T-cell (primary cell): ENCODE data around the gene SPRED2. TPM values are rescaled to one million over a fixed set of nuclear protein-coding genes. Genes with fewer than 3 reads are reported as not detected.
A peak's percentile ranks its signal among the peaks of the same experiment; 100 is the strongest.

Source experiments
- ATAC-seq, 4 experiments: fragments of 200-7000 bp in 3 of 4; fragments of 150-1000 bp in 1 of 4; cut with Tn5 transposase; replicated peaks in 1 of 4; 1 replicate in 3 of 4; 2 replicates in 1 of 4; pipeline ENCODE4 v1.10.0; 2021; ENCODE audit warnings: moderate library complexity in 3 of 4, mild to moderate bottlenecking in 2 of 4, moderate number of reproducible peaks in 1 of 4
- CTCF ChIA-PET, 2 donors: fragments of 300-600 bp; sonication (Branson Sonifier 250); formaldehyde crosslinking; loops; one replicate each; lab custom pipeline; 2022; ENCODE audit warnings: antibody characterized with exemption in 2 of 2; lab: Charles Lee
- POLR2A ChIA-PET, 2 donors: fragments of 300-600 bp; sonication (Branson Sonifier 250); formaldehyde crosslinking; loops; one replicate each; lab custom pipeline; 2022; ENCODE audit warnings: antibody characterized with exemption in 2 of 2; lab: Charles Lee
- DNase-seq, 35 experiments: peaks; one replicate each; pipeline versions ENCODE4 v3.0.0 to v3.0.0-alpha.2; 2013 to 2023
- H3K27ac ChIP-seq: one replicate; pipeline ENCODE4 v1.5.1; 2013; ENCODE audit warnings: low read length
- H3K27me3 ChIP-seq, 2 experiments: replicated peaks in 1 of 2; 1 replicate in 1 of 2; 2 replicates in 1 of 2; pipeline versions ENCODE4 v1.6.1 to v1.7.0; 2013; ENCODE audit warnings: low read length in 1 of 2, mixed read lengths in 1 of 2; ENCODE audit not compliant: control insufficient read depth in 2 of 2, insufficient read depth in 2 of 2; ENCODE audit errors: extremely low read depth in 1 of 2
- H3K36me3 ChIP-seq, 2 donors: 1 replicate in 1 of 2; 2 replicates in 1 of 2; pipeline versions ENCODE4 v1.6.1 to v1.7.0; 2013; ENCODE audit warnings: low read length in 1 of 2; ENCODE audit not compliant: control insufficient read depth in 2 of 2, insufficient read depth in 1 of 2; ENCODE audit errors: extremely low read depth in 1 of 2
- H3K4me1 ChIP-seq, 2 experiments: 1 replicate in 1 of 2; 2 replicates in 1 of 2; pipeline versions ENCODE4 v1.6.1 to v1.7.0; 2013; ENCODE audit warnings: low read length in 2 of 2, mixed read lengths in 1 of 2; ENCODE audit not compliant: insufficient read depth in 2 of 2, control insufficient read depth in 1 of 2; ENCODE audit errors: extremely low read depth in 1 of 2
- H3K4me3 ChIP-seq, 2 donors: 1 replicate in 1 of 2; 2 replicates in 1 of 2; pipeline versions ENCODE4 v1.5.1 to v1.7.0; 2013; ENCODE audit warnings: mild to moderate bottlenecking in 2 of 2, low read length in 1 of 2, moderate library complexity in 1 of 2; ENCODE audit not compliant: control insufficient read depth in 1 of 2; ENCODE audit errors: extremely low read depth in 1 of 2
- H3K9me3 ChIP-seq: 2 replicates; pipeline ENCODE4 v1.7.0; 2013
- H3K27ac Mint-ChIP-seq, 2 donors: one replicate each; pipeline ENCODE4 v1.8.0; 2020 to 2021; ENCODE audit warnings: mild to moderate bottlenecking in 2 of 2, mixed read lengths in 2 of 2
- H3K27me3 Mint-ChIP-seq, 2 donors: one replicate each; pipeline ENCODE4 v1.8.0; 2021 to 2022; ENCODE audit warnings: mixed read lengths in 2 of 2
- H3K36me3 Mint-ChIP-seq: one replicate; pipeline ENCODE4 v1.8.0; 2021; ENCODE audit warnings: mixed read lengths
- H3K4me1 Mint-ChIP-seq, 3 donors: one replicate each; pipeline ENCODE4 v1.8.0; 2020 to 2022; ENCODE audit warnings: mixed read lengths in 3 of 3, mild to moderate bottlenecking in 1 of 3
- H3K4me3 Mint-ChIP-seq, 3 donors: one replicate each; pipeline ENCODE4 v1.8.0; 2020 to 2022; ENCODE audit warnings: mild to moderate bottlenecking in 3 of 3, mixed read lengths in 3 of 3, moderate library complexity in 3 of 3
- H3K9me3 Mint-ChIP-seq, 3 donors: one replicate each; pipeline ENCODE4 v1.8.0; 2020 to 2022; ENCODE audit warnings: mixed read lengths in 3 of 3
- WGBS: methylation state at CpG from one replicate; pipeline ENCODE4 v1.1.5; 2013; ENCODE audit warnings: missing lambda C conversion rate; ENCODE audit not compliant: insufficient coverage; 5-methylcytosine and 5-hydroxymethylcytosine counted together
- total RNA-seq, 35 experiments: library from RNA in 6 of 35; stranded (reverse) in 6 of 35; fragments of 120-200 nt in 1 of 35; gene quantifications; one replicate each; pipeline versions ENCODE4 v1.2.1 to v1.2.4 and lab custom pipeline; 2013 to 2026

Gene SPRED2
- total RNA-seq, 5 donors from 2014 or later (not counting 1 experiment from before 2014, with no cell fraction given), result 0.73 to 3.2 (median 1.2) TPM

GRCh38 chr2:65367524-65367923 is 64.9 kb downstream of the SPRED2 start:
- peaks cover 0 to 2% of the 10 kb centered on the region in 2 experiments for H3K4me1 ChIP-seq
- H3K9me3 Mint-ChIP-seq, result no peaks in the 10 kb centered on the region
- no peaks in the 10 kb centered on the region for H3K36me3 ChIP-seq
- no peaks in the 10 kb centered on the region for H3K27me3 Mint-ChIP-seq
- no peak for ATAC-seq
- DNase-seq, result no peak
- no peaks in the 10 kb centered on the region for H3K36me3 Mint-ChIP-seq
- H3K4me3 ChIP-seq, result no peak overlapping the region
- 100% methylated on average over 2 of the region's 4 CpGs for WGBS
- CTCF ChIA-PET, result interaction anchor here in 1 of 2 donors (1.1 kb wide), 1 partner anchor 44 kb away, joined by 3 read pairs; no protein-coding TSS in a partner anchor
- no peak overlapping the region for H3K4me3 Mint-ChIP-seq
- POLR2A ChIA-PET, result no interaction called here
- H3K27me3 ChIP-seq, result no peaks in the 10 kb centered on the region
- H3K9me3 ChIP-seq, result no peaks in the 10 kb centered on the region
- no peak overlapping the region for H3K27ac Mint-ChIP-seq
- H3K4me1 Mint-ChIP-seq, result peaks cover 0 to 11% (median 4%) of the 10 kb centered on the region in 3 donors
- no peak overlapping the region for H3K27ac ChIP-seq

GRCh38 chr2:65366595-65367125 is 65.7 kb downstream of the SPRED2 start:
- H3K36me3 ChIP-seq, result no peaks in the 10 kb centered on the region
- no peaks in the 10 kb centered on the region for H3K27me3 ChIP-seq
- ChIA-PET CTCF (no interaction called here), POLR2A (interaction anchor here (0.6 kb wide), 2 partner anchors 49 to 882 kb away, joined by 4 to 5 read pairs; no protein-coding TSS in a partner anchor)
- WGBS, result 38% methylated on average over 2 of the region's 10 CpGs
- Mint-ChIP-seq H3K4me1 (peaks cover 0 to 13% (median 4%) of the 10 kb centered on the region in 3 donors), H3K27ac (peak overlapping the region in 1 of 2 donors; percentile 16), H3K9me3 (no peaks in the 10 kb centered on the region), H3K4me3 (no peak overlapping the region), H3K27me3 (no peaks in the 10 kb centered on the region), H3K36me3 (no peaks in the 10 kb centered on the region)
- no peak overlapping the region for H3K27ac ChIP-seq
- H3K4me3 ChIP-seq, result no peak overlapping the region
- ATAC-seq, result peak in 2 of 4 experiments; percentile 61 to 78
- peaks cover 0 to 2% of the 10 kb centered on the region in 2 experiments for H3K4me1 ChIP-seq
- H3K9me3 ChIP-seq, result no peaks in the 10 kb centered on the region
- peak in 2 of 35 experiments; percentile 10 to 14 for DNase-seq

- H3K27ac ChIP-seq, result no peak overlapping the region
- no peaks in the 10 kb centered on the region for H3K36me3 ChIP-seq
- no peak overlapping the region for H3K27ac Mint-ChIP-seq
- peaks cover 0 to 13% (median 8%) of the 10 kb centered on the region in 3 donors for H3K4me1 Mint-ChIP-seq
- H3K9me3 ChIP-seq, result no peaks in the 10 kb centered on the region
- no peak for DNase-seq
- H3K4me3 ChIP-seq, result no peak overlapping the region
- no peaks in the 10 kb centered on the region for H3K36me3 Mint-ChIP-seq
- no peaks in the 10 kb centered on the region for H3K27me3 ChIP-seq
- H3K4me1 ChIP-seq, result peaks cover 0 to 2% of the 10 kb centered on the region in 2 experiments
- no peaks in the 10 kb centered on the region for H3K9me3 Mint-ChIP-seq
- CTCF ChIA-PET, result no interaction called here
- POLR2A ChIA-PET, result no interaction called here
- no CpG with 5 or more reads among the region's 2 CpGs for WGBS
- H3K4me3 Mint-ChIP-seq, result no peak overlapping the region
- H3K27me3 Mint-ChIP-seq, result no peaks in the 10 kb centered on the region
- ATAC-seq, result no peak
These were observed 67.2 kb downstream of the SPRED2 start for GRCh38 chr2:65364986-65365733.

- CTCF ChIA-PET, result no interaction called here
- H3K36me3 ChIP-seq, result no peaks in the 10 kb centered on the region
- H3K4me3 Mint-ChIP-seq, result no peak overlapping the region
- ATAC-seq (no peak), DNase-seq (no peak)
- no peaks in the 10 kb centered on the region for H3K27me3 ChIP-seq
- no peak overlapping the region for H3K27ac Mint-ChIP-seq
- no peaks in the 10 kb centered on the region for H3K27me3 Mint-ChIP-seq
- no peaks in the 10 kb centered on the region for H3K9me3 ChIP-seq
- peaks cover 0 to 2% of the 10 kb centered on the region in 2 experiments for H3K4me1 ChIP-seq
- H3K4me3 ChIP-seq, result no peak overlapping the region
- H3K36me3 Mint-ChIP-seq, result no peaks in the 10 kb centered on the region
- H3K4me1 Mint-ChIP-seq, result peaks cover 0 to 13% (median 8%) of the 10 kb centered on the region in 3 donors
- POLR2A ChIA-PET, result no interaction called here
- WGBS, result no CpG with 5 or more reads among the region's 6 CpGs
- H3K9me3 Mint-ChIP-seq, result no peaks in the 10 kb centered on the region
- no peak overlapping the region for H3K27ac ChIP-seq
These were observed 68.3 kb downstream of the SPRED2 start for GRCh38 chr2:65363879-65364666.

GRCh38 chr2:65361623-65362022 is 70.8 kb downstream of the SPRED2 start:
- WGBS, result no CpG with 5 or more reads among the region's 3 CpGs
- Histone ChIP-seq H3K27ac (no peak overlapping the region), H3K4me1 (peaks cover 0 to 2% of the 10 kb centered on the region in 2 experiments), H3K27me3 (no peaks in the 10 kb centered on the region), H3K9me3 (no peaks in the 10 kb centered on the region), H3K36me3 (no peaks in the 10 kb centered on the region), H3K4me3 (no peak overlapping the region)
- no peaks in the 10 kb centered on the region for H3K27me3 Mint-ChIP-seq
- ATAC-seq (no peak), DNase-seq (no peak)
- peaks cover 0 to 11% (median 7%) of the 10 kb centered on the region in 3 donors for H3K4me1 Mint-ChIP-seq
- H3K36me3 Mint-ChIP-seq, result no peaks in the 10 kb centered on the region
- H3K9me3 Mint-ChIP-seq, result no peaks in the 10 kb centered on the region
- ChIA-PET POLR2A (interaction anchor here in 1 of 2 donors (0.6 kb wide), 1 partner anchor 127 kb away, joined by 3 read pairs; no protein-coding TSS in a partner anchor), CTCF (interaction anchor here in 1 of 2 donors (1.0 kb wide), 1 partner anchor 12 kb away, joined by 3 read pairs; no protein-coding TSS in a partner anchor)
- H3K27ac Mint-ChIP-seq, result no peak overlapping the region
- H3K4me3 Mint-ChIP-seq, result no peak overlapping the region

GRCh38 chr2:65360441-65360840 is 72.0 kb downstream of the SPRED2 start:
- ATAC-seq (no peak), DNase-seq (no peak)
- no peak overlapping the region for H3K4me3 ChIP-seq
- WGBS, result 64% methylated on average over 2 of the region's 6 CpGs
- no peaks in the 10 kb centered on the region for H3K36me3 ChIP-seq
- Mint-ChIP-seq H3K4me3 (no peak overlapping the region), H3K27me3 (no peaks in the 10 kb centered on the region), H3K4me1 (peaks cover 0 to 5% (median 4%) of the 10 kb centered on the region in 3 donors), H3K9me3 (no peaks in the 10 kb centered on the region), H3K27ac (no peak overlapping the region), H3K36me3 (no peaks in the 10 kb centered on the region)
- ChIA-PET CTCF (no interaction called here), POLR2A (interaction anchor here in 1 of 2 donors (0.6 kb wide), 1 partner anchor 201 kb away, joined by 4 read pairs; no protein-coding TSS in a partner anchor)
- H3K27ac ChIP-seq, result no peak overlapping the region
- no peaks in the 10 kb centered on the region for H3K9me3 ChIP-seq
- no peaks in the 10 kb centered on the region for H3K4me1 ChIP-seq
- H3K27me3 ChIP-seq, result no peaks in the 10 kb centered on the region
